Measurements from ENCODE around the gene SCMH1.

SCMH1 gene

DNA sequence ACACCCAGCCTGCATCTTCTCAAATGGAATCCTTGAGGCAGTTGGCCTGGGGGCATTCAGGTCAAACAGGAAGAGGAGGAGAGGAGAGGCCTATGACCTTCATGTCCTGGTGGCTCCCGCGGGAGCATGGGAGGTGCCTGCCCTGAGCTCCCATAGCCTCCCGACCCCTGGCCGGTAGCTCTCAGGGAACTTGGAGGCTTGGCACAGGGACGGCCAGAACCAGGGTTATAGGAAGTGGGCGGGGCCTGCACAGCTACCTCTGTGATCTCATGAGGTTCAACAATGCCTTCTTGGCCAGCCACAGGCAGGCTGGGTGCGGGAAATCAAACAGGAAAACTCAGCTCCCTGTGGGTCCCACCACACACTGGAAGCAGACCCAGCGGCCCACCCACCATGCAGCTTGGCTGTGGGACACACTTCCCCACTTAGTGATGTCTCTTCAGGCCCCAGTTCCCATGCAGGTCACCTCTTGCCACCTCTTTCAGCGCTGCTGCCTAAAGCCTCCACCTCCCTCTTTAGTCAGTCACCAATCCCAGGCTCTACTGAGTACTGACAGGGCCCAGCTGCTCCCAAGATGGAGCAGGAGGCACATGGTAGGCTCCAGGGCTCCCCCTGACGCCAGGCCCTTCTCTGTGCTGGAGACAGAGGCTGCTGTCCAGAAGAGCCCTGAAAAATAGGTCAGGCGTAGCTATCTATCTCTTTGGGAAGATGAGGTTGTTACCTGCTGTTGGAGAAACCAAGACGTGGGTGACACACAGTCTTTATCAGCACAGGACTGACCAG, 220.4 kb downstream of the SCMH1 start, which contains the start of gene SLFNL1:
TSS of gene SLFNL1 (minus strand) at position 200 of the 783 bp plus-strand sequence. CDS start 1,065 bp downstream, outside the sequence.
- peak; percentile 24 for DNase-seq

DNA sequence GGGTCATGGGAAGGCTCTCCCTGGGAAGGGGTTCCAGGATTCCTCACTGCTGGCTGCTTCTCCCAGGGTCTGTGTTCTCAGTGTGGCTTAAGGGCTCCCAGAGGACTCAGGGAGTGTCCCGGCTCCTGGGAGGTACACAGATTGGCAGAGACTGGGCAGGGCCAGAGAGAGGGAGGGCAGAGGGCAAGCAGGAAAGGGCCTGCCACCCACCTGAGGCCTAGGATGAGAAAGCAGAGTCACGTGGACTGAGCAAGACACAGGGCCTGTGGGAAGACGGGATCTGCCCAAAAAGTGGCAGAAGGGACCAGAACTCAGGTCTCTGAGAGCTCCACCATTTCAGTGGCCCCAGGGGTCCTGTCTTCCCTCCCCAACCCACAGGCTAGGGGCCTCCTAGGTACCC, 221.5 kb downstream of the SCMH1 start:
- DNase-seq, result no peak

DNA sequence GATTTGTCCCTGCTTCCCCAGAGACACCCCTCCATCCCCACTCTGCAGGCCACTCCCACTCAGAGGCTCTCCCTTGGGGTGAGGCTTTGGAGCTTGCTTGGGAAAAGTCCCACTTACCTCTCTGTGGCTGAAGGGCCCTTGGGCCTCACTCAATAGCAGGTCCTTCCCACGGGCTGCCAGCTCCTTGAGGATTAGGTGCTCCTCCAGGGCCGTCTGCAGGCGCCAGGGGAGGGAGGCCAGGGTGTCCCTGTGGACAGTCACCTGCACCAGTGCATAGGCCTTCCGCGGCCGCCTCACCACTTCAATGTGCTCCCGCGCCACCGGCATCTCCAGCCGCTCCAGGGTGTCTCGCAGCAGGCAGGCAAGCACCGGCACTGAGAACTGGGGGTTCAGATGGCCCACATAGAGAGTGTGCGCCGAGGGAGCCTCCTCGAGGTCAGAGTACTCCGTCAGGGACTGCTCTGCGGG, 222.0 kb downstream of the SCMH1 start:
- no peak for DNase-seq

DNA sequence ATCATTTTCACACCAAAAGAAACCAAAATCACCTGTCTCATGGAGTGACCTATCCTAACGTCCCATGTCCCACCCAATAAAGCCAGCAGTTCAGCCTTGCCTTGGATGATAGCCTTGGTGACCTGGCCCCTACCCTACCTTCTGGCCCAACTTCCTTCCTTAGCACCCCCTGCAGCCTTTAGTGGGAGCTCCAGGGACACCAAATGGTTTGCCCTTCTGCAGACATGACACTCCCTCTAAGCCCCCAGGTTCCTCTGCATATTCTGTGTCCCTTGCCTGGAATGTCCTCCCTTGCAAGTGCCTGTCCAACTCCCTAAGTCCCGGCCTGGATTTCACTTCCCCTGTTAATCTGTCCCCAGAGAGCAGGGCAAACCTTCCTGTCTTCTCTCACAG, 222.8 kb downstream of the SCMH1 start:
- DNase-seq, result no peak

DNA sequence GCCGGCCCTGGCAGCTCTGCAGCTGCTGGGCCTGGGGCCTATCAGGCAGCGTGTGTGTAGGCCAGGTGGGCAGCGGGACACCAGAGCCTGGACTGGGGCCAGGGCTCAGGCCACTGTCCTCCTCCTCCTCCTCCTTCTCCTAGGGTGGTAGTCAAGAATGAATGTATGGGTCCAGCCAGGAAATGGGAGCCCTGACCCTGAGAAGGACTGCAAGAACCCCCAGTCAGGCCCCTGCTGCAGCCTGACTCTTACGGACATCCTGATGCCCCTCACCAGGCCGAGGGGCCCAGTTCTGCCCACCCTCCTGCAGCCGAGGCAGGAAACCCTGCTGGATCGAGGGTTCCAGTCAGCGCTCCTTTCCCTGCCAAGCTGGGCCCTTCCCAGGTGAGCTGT, 224.1 kb downstream of the SCMH1 start:
- DNase-seq, result no peak

DNA sequence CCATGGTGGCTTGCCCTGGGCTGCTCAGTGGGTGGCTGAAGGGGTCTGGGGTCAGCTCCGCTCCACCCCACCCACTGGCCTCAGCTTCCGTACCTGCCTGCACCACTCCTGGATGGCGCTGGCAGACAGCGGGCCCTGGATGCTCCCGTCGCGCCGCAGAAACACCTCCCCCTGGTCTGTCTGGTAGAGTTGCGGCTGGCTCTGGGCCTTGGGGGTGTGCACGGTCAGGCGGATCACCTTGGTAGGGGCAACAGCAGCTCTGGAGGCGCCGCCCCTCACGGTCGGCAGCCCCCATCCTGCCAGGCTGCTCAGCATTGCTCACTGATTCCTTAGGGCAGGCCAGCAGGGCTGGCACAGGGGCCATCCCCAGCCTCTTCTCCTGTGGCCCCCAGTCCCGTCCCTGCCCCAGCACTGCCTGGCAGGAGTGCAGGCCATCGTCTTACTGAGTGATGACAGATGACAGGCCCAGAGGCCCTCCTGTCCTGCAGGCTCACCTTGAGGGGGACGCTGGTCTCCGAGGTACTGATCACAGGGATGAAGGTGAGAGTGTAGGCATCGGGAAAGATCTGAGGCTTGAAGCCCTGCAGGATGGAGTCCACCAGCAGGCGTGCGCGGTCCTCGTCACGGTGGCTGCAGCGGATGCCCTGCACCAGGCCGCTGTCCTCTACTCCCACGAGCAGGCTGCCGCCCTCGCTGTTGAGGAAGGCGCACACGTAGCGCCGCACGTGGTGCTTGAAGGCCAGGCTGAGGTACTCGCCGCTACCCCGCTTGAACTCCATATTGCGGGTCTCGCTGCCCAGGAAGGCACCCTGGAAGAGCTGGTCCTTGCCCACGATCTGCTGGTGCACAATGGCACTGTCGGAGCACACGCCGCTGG, 224.7 kb downstream of the SCMH1 start:
- DNase-seq, result no peak

DNA sequence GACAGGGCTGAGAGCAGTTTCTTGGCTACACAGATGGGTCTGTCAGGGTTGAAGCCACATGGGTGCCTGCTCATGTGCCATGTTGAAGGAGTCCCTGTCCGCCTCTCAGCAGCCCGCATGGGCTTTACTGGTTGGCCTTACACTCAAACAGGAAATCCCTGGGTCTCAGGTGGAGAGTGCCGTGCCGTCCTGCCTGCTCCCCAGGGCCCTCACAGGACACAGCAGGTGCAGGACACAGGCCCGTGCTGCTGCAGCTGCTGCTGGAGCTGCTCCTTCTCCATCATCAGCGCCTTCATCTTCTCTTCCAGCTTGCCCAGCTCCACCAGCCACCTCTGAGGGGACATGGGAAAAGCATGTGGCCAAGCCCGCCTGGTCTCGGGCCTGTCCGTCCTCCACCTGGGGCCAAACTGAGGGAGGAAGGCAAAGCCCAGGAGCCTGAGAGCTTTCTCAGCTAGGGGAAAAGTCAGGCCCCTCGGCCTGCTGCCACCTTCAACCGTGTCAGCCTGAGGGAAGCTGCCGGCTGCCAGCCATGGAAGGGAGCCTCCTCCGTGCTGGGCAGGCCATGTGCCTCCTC, 226.1 kb downstream of the SCMH1 start:
- no peak for DNase-seq

DNA sequence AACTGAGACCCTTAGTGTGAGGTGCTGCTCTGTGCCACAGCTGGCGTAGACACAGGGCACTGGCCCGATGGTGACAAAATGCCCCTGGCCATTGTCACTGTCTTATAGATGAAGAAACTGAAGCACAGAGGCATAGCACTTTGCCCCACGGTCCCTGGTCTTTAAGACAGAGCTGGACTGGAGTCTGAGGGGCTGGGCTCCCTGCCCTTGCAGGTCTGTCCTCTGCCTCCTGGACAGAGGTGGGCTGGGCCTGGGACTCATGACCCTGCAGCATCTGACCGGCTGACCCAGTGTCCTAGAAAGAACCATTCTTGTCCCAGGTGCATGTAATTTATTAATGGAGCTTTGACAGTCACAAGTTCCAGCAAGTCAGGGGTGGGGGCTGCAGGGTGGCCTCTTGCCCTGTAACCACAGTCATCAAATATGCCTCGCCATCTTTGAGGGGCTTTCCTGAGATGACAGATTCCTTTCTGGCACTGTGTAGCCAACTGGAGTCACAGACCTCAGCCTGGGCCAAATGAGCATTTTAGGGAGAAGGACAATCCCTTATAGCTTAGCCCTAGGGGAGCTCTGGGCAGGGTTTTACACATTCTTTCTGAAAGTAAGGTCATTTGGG, 226.7 kb downstream of the SCMH1 start:
- no peak for DNase-seq

DNA sequence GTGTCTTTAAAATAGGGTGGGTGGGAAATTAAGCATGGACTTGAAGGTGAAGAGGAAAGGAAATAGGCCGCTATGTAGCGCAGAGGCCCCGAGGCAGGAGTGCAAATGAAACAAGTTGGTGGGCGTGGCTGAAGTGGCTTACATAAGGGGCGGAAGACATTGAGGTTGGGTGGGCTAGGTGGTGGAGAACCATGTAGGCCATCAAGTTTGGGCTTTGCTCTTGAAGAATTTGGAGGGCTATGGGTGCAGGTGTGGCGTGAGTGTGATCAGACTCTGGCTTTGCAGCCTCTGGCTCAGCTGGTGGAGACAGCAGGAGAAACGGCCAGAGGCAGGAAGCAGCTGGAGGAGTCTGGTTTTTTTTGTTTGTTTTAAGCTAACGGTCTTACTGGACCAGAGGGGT, 227.2 kb downstream of the SCMH1 start:
- no peak for DNase-seq

DNA sequence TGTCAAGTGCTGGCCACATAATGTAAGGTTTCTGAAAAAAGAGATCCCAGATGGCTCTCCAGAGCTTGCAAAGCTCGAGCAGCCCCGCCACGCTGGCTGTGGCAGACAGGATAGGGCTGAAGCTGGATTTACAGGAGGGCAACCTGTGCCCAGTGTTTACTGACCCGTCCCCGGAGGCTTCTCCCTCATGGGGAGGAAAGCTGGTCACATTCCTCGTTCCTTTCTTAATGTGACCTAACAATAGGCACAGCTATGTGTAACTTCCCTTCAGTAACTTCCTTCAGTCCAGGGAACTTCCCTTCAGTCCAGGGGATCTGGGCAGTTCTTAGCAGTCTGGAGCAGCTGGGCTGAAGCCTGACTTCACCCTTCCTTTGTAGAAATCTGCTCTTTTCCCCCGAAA, 228.3 kb downstream of the SCMH1 start:
- DNase-seq, result no peak

DNA sequence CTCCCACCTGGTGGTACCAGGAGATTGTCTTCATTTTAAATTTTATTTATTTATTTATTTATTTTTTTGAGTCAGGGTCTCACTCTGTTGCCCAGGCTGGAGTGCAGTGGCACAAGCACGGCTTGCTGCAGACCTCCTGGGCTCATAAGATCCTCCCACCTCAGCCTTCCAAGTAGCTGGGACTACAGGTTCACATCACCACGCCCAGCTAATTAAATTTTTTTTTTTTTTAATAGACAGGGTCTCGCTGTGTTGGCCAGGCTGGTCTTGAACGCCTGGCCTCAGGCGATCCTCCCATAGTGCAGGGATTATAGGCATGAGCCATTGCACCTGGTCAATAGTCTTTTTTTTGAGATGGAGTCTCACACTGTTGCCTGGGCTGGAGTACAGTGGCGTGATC, 229.1 kb downstream of the SCMH1 start:
- no peak for DNase-seq

DNA sequence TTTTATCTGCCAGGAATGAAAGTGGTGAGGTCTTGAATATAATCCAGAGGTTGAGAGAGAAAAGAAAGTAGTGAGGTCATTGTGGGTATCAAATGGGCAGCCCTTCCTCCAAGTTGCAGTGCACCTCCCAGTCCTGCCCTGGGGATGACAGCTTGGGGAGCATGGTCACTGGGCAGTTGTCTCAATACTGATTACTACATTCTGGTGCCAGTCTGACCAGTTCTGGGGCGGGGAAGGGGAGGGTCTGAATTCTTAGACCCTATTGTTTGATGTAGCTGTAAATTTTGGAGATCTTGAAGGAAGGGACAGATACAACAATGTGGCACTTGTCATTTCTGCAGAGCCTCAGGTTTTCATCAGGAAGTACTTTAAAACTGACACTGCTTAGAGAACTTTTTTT, 231.8 kb downstream of the SCMH1 start:
- no peak for DNase-seq

DNA sequence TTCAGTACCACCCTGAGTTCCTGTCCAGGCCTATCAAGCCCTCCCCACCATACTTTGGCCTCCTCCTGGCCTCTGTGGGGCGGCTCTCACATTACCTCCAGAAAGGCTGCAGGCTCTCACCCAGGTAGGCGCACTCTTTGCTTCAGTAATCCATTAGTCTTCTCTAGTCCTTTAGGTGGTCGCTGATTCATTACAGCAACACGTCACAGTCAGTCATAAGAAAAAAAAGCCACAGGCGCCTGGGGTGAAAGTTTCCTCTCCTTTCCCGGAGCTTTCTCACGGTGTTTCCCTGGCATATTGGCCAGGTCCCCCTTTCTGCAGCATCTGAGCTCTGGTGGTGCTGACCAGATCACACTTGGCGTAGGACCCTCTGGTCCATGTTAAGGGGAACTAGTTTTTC, 232.6 kb downstream of the SCMH1 start:
- DNase-seq, result no peak

DNA sequence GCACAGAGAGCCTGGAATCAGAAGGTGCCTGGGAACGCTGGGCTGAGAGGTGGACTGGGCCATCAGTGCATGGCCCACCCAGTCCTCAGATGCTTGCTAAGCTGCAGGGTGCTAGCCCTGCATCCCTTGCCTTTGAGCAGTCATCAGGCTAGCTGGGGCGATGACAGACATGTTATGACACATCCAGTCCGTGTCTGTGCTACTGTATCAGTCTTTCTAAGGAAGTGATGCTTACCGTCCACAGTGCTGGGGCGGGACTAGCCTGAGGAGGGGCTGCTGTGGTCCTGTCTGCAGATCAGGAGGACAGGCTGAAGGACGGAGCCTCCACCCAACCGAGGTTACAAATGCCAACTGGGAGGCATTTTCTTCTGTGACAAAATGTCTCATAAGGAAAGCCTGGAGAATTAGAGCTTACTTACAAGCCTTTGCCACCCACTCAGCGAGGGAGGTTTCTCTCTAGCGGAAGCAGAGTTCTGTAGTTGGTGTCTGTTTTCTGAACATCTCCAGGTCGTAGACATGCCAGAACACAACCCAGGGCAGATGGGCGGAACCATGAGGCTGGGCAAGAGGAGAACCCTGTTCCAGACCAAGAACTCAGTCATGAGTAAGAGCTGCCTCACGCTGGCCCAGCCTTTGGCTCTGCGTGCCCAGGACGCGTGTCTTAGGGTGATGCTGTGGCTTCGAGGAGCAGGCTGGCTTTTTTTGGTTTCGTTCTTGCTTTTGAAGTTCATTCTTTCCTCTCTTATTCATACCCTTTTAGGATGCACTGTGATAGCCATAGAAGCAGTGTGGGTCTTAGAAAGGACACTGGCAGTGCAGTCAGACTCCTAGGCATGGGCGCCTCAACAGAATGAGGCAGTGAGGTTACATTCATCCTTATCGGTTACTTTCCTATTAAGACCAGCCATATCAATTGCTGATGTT, 234.9 kb downstream of the SCMH1 start:
- DNase-seq, result no peak

DNA sequence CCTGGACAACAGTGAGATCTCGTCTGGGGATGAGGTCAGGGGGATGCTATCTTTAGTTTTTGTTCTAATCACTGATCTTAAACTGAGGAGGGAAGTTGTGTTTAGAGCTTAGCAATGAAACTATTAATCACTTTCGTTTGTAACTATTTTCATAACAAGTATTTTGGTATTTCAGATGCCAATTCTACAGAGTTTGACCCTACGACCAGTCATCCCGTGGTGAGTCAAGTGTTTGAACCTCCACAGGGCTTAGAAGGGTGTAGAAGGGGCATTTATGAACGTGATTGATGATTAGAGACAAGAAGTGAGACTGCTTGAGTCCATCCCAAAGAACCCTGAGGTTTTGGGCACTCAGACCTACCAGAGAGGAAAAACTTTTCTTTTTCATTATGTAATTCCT, 236.2 kb downstream of the SCMH1 start:
- no peak for DNase-seq

DNA sequence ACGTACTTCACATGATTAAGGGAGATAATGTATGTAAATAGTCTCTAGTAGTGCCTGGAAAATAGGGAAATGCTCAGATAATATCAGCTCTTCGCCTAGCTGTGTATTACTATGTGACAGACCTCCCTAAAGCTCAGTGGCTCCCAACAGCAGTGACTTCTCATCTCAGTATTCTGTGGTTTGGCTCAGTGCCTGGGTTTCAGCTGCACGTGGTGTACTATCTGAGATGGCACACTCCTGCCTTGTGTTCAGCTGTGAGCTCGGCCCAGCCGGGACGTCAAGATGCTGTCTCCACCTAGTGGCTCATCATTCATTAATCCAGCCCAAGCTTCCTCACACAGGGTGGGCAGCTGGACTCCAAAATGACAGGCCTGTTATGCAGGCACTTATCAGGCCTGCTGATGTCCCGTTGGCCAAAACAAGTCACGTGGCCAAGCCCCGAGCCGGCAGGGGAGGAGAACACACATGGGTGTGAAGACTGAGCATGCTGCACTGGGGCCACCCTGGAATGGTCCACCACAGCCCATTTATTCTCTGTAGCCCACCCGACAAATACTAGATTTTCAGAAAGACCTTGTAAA, 238.4 kb downstream of the SCMH1 start:
- DNase-seq, result peak; percentile 89

DNA sequence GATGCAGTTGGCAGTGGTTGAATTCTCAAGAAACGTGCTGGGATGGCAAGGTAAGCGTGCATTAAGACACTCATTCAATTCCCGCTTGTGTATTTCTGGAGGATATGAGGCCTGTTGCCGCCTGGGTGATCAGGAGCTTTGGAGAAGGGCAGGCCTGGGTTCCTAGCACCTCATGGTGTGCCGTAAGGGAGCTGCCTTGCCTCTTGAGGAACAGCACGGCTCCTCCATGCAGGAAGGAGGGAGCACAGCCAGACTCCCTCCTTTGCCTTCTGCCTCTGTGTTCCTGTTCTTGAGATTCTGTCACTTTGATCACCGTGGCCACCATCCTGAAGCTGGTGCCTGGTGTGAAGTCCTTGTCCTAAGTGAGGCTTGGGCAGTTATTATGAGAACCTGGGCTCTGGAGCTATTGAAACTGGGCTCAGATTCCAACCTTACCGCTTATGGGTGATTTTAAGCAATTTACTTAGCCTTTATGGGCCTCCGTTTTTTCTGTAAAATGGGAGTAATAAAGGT, 238.9 kb downstream of the SCMH1 start:
- no peak for DNase-seq

DNA sequence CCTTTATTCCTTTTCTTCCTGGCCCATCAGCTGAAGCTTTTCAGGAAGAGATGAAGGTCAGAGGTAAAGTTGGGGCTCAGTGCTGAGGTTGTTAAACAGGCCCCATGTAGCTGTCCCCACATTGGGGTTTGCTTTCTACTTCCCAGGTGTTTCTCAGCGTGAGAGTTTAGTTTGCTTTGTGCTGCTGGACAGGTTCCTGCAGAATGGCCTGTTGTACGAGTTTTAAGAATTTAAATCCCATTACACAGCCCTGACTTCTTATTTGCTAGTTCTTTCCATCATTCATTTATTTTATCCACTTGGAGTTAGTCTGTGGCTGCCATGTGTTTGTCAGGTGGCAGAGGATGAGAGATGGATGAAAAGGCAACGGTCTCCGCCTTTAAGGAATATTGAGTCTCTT, 243.4 kb downstream of the SCMH1 start:
- no peak for DNase-seq

DNA sequence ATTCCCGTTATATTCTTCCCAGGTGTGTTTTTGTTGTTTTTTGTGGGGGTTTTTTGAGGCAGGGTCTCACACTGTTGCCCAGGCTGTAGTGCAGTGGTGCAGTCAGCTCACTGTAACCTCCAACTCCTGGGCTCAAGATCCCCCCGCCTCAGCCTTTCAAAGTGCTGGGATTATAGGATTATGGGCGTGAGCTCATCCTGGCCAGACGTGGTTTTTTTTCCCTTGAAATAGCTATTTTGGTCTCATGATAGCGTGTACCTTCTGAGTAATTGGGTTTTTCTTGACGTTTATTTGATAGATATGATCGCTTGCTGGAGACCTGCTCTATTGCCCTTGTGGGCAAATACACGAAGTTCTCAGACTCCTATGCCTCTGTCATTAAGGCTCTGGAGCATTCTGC, 245.0 kb downstream of the SCMH1 start:
- no peak for DNase-seq

DNA sequence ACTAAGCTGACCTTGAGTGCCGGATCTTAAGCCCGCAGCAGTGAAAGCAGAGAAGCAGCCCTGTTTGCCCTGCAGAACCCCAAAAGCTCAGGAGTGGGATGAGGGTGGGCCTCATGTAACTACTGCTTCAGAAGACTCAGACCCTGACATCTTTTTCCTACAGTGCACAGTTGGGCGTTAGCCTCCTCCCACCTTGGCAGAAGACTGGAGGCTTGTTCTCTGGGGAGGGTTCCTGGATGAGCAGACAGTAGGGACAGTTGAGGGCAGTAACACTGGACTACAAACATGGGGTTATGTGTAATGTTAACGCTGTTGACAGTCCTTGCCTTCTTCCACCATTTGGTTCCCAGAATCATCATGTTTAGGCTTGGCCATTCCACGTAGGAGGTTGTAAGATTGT, 253.0 kb downstream of the SCMH1 start:
- no peak for DNase-seq

DNA sequence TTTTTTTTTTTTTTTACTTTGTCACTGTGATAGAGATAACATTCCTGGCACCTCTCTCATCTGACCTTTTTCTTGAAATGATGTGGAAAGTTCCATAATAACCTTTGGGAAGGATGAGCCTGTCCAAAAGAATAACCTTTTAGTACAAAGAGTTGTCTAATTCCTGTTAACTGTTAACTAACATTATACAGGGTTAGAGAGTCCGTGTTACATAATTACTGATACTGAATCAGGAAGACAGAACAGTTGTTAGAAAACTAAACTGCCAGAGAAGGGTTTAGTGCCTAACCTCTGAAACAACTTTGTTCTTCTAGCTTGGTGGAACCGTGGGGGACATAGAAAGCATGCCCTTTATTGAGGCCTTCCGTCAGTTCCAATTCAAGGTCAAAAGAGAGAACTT, 253.8 kb downstream of the SCMH1 start:
- no peak for DNase-seq
